Muscle layer of duodenum (tissue), 2 donors: ENCODE results near the gene FAR2.
"Not testable (repeated sequence)": the region's sequence is repeated elsewhere in the genome, so short reads cannot be mapped to it uniquely, and the experiment has no call there.

Experiments used
- H3K27ac ChIP-seq: one replicate; pipeline ENCODE4 v1.7.0; 2013; ENCODE audit warnings: mild to moderate bottlenecking, low read length
- H3K27me3 ChIP-seq: one replicate; pipeline ENCODE4 v1.7.0; 2013; ENCODE audit warnings: low read depth, mild to moderate bottlenecking, control low read depth, low read length
- H3K36me3 ChIP-seq, 2 donors: one replicate each; pipeline ENCODE4 v1.7.0; 2013; ENCODE audit warnings: low read length in 2 of 2, control low read depth in 1 of 2, mild to moderate bottlenecking in 1 of 2; ENCODE audit not compliant: insufficient read depth in 2 of 2, control insufficient read depth in 1 of 2
- H3K4me1 ChIP-seq, 2 donors: one replicate each; pipeline ENCODE4 v1.7.0; 2013; ENCODE audit warnings: low read length in 2 of 2, mild to moderate bottlenecking in 2 of 2, control low read depth in 1 of 2, moderate library complexity in 1 of 2; ENCODE audit not compliant: insufficient read depth in 2 of 2, control insufficient read depth in 1 of 2
- H3K4me3 ChIP-seq, 2 donors: one replicate each; pipeline ENCODE4 v1.7.0; 2013; ENCODE audit warnings: low read length in 2 of 2, low read depth in 1 of 2, mild to moderate bottlenecking in 1 of 2
- H3K9me3 ChIP-seq, 2 donors: one replicate each; pipeline ENCODE4 v1.7.0; 2013; ENCODE audit warnings: low read length in 2 of 2, control low read depth in 1 of 2, mild to moderate bottlenecking in 1 of 2; ENCODE audit not compliant: control insufficient read depth in 1 of 2
- donor health status: healthy.

FAR2 gene

GRCh38 chr12:29239336-29239735, 90.3 kb downstream of the FAR2 start:
- Histone ChIP-seq H3K4me1 (peaks cover 19 to 20% of the 10 kb centered on the region in 2 donors), H3K9me3 (no peaks in the 10 kb centered on the region), H3K36me3 (no peaks in the 10 kb centered on the region), H3K4me3 (no peak overlapping the region), H3K27ac (no peak overlapping the region), H3K27me3 (no peaks in the 10 kb centered on the region)

GRCh38 chr12:29240441-29240840, 91.4 kb downstream of the FAR2 start:
- no peaks in the 10 kb centered on the region for H3K27me3 ChIP-seq
- H3K4me3 ChIP-seq: no peak overlapping the region
- no peaks in the 10 kb centered on the region for H3K36me3 ChIP-seq
- H3K9me3 ChIP-seq: no peaks in the 10 kb centered on the region
- peaks cover 19 to 20% of the 10 kb centered on the region in 2 donors for H3K4me1 ChIP-seq
- no peak overlapping the region for H3K27ac ChIP-seq

GRCh38 chr12:29241821-29242591, 92.9 kb downstream of the FAR2 start:
- Histone ChIP-seq H3K4me1 (peaks cover 19 to 20% of the 10 kb centered on the region in 2 donors), H3K27me3 (no peaks in the 10 kb centered on the region), H3K9me3 (no peaks in the 10 kb centered on the region), H3K36me3 (no peaks in the 10 kb centered on the region), H3K27ac (peak overlapping the region; percentile 76), H3K4me3 (no peak overlapping the region)

GRCh38 chr12:29242921-29243431, 93.9 kb downstream of the FAR2 start:
- peak overlapping the region; percentile 76 for H3K27ac ChIP-seq
- H3K36me3 ChIP-seq: no peaks in the 10 kb centered on the region
- no peak overlapping the region for H3K4me3 ChIP-seq
- no peaks in the 10 kb centered on the region for H3K27me3 ChIP-seq
- H3K4me1 ChIP-seq: peaks cover 19 to 20% of the 10 kb centered on the region in 2 donors
- H3K9me3 ChIP-seq: no peaks in the 10 kb centered on the region

GRCh38 chr12:29244159-29244765, 95.2 kb downstream of the FAR2 start:
- no peak overlapping the region for H3K27ac ChIP-seq
- H3K9me3 ChIP-seq: no peaks in the 10 kb centered on the region
- H3K4me3 ChIP-seq: no peak overlapping the region
- no peaks in the 10 kb centered on the region for H3K27me3 ChIP-seq
- H3K36me3 ChIP-seq: no peaks in the 10 kb centered on the region
- H3K4me1 ChIP-seq: peaks cover 19 to 20% of the 10 kb centered on the region in 2 donors

GRCh38 chr12:29245246-29245645, 96.2 kb downstream of the FAR2 start:
- no peaks in the 10 kb centered on the region for H3K9me3 ChIP-seq
- no peak overlapping the region for H3K27ac ChIP-seq
- no peaks in the 10 kb centered on the region for H3K27me3 ChIP-seq
- H3K4me3 ChIP-seq: no peak overlapping the region
- no peaks in the 10 kb centered on the region for H3K36me3 ChIP-seq
- peaks cover 19 to 20% of the 10 kb centered on the region in 2 donors for H3K4me1 ChIP-seq

- Histone ChIP-seq H3K27me3 (no peaks in the 10 kb centered on the region), H3K36me3 (no peaks in the 10 kb centered on the region), H3K4me1 (no peaks in the 10 kb centered on the region), H3K9me3 (no peaks in the 10 kb centered on the region), H3K27ac (no peak overlapping the region), H3K4me3 (no peak overlapping the region)
These were observed 100.9 kb downstream of the FAR2 start for GRCh38 chr12:29249930-29250329.

- Histone ChIP-seq H3K9me3 (no peaks in the 10 kb centered on the region), H3K27ac (no peak overlapping the region), H3K27me3 (no peaks in the 10 kb centered on the region), H3K36me3 (no peaks in the 10 kb centered on the region), H3K4me1 (no peaks in the 10 kb centered on the region), H3K4me3 (no peak overlapping the region)
These were observed 105.0 kb downstream of the FAR2 start for GRCh38 chr12:29253906-29254625.

GRCh38 chr12:29255042-29255441, 106.0 kb downstream of the FAR2 start:
- no peak overlapping the region for H3K27ac ChIP-seq
- no peaks in the 10 kb centered on the region for H3K36me3 ChIP-seq
- no peak overlapping the region for H3K4me3 ChIP-seq
- H3K27me3 ChIP-seq: no peaks in the 10 kb centered on the region
- no peaks in the 10 kb centered on the region for H3K9me3 ChIP-seq
- H3K4me1 ChIP-seq: no peaks in the 10 kb centered on the region

GRCh38 chr12:29256598-29256997, 107.5 kb downstream of the FAR2 start:
- Histone ChIP-seq H3K9me3 (no peaks in the 10 kb centered on the region), H3K27me3 (no peaks in the 10 kb centered on the region), H3K36me3 (no peaks in the 10 kb centered on the region), H3K27ac (no peak overlapping the region), H3K4me3 (no peak overlapping the region), H3K4me1 (no peaks in the 10 kb centered on the region)

GRCh38 chr12:29257687-29258086, 108.6 kb downstream of the FAR2 start:
- H3K9me3 ChIP-seq, H3K27me3 ChIP-seq, H3K4me1 ChIP-seq, H3K36me3 ChIP-seq, H3K4me3 ChIP-seq, H3K27ac ChIP-seq: not testable (repeated sequence)
